SHP77 (cell line): ENCODE results near the gene MAGEC3.
A peak's percentile ranks its signal among the peaks of the same experiment; 100 is the strongest.
"Not testable (repeated sequence)": the region's sequence is repeated elsewhere in the genome, so short reads cannot be mapped to it uniquely, and the experiment has no call there.

ENCODE experiments used
- DNase-seq, 2 experiments: peaks; one replicate each; lab custom pipeline; 2025; lab: John Stamatoyannopoulos, UW

The MAGEC3 gene

DNA sequence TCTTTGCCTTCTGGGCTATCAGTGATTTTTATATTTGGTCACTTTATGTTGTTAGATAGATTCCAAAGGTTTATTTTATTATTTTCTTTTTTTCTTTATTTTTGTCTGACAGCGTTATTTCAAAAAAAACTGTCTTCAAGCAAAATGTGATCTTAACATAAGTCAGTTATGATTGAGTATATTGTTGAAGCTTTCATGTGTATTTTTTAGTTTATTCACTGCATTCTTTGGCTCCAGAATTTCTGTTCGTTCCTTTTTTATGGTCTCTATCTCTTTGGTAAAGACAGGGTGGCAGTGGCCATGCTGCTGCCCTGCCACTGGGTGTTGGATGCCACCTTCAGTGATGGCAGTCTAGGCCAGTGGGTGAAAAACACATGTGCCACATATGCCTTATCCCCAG, at the start of gene MAGEC3:
MAGEC3 (plus strand) TSS at position 301 of the 400 bp plus-strand sequence; CDS start at position 301, 0 bp downstream.
- DNase-seq = no peak

DNA sequence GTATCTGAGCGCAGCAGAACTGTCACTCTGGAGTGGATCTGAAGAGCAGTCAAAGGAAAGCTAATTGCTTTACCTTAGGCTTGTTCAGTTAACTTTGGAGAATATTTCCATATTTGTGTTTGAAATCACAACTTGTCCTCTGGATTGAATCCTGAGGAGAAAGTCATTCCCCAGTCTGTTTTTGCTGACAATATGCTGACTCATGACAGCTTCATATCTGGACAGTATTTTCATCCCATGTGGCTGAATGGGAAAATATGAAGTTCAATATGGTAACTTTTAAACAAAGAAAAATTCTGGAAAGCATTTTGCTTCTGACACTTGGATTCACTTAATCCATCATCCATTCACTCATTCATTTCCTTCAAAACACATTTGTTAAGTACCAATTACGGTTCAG, 46.3 kb upstream of the MAGEC3 start:
- no peak for DNase-seq

- no peak for DNase-seq
Measured at GRCh38 chrX:141811438-141811837, 26.7 kb upstream of the MAGEC3 start.

DNA sequence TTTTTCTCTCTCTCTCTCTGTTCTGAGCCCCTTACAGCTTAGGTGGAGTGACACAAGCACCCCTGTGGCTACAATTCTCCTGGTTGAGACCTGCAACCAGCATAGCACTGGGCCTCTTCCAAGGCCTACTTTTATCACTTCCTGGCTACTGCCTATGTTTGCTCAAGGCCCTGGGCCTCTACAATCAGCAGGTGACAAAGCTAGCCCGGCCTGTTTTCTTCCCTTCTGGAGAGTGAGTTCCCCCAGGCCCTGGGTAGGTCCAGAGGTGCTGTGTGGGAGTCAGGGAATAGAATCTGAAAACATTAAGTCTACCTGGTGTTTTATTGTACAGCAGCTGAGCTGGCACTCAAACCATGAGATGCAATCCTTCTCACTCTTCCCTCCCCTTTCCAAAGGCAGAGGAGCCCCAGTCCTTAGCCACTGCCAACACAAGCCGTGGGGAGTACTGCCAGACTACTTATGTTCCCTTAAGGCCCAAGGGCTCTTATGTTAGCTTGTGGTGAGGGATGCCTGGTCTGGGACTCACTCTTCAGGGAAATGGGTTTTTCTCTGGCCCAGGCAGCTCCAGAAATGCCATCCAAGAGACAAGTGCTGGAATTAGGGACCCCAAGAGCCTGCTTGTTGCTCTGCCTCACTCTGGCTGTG, 23.8 kb upstream of the MAGEC3 start:
- DNase-seq = peak in 1 of 2 experiments; percentile 10

DNA sequence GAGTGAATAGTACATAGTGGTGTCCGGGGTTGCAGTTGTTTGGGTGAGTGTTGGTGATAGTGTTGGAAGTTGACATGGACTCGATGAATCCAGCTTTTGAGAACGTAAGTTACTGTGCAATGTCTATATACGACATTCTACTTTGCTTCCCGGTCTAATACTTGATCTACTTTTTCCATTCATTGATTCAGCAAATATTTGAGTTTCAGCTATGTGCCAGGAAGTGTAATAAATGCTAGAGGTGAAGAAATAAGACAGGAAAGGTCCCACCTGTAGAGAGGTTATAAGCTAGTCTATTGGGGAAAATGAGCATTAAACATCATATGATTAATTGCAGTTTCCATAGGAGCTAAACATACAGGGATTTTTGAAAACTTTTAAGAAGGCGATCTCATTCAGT, 22.2 kb upstream of the MAGEC3 start:
- no peak for DNase-seq

DNA sequence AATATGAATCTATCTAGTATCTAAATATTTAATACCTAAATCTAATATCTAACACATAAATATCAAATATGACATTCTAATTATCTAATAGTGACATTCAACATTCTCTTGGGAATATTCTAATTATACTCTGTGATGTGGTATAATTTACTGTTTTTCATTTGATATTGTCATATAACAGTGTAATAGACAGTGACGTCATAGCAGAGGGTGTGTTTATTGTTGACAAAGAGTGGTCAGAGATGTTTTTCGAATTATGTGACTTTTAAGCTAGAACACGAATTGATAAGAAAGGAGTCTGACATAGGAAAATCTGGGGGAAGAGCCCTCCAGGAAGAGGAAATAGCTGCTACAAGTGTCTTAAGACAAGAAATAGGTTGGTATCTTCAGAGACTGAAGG, 5.9 kb upstream of the MAGEC3 start:
- no peak for DNase-seq

GRCh38 chrX:141839856-141840255, 1.7 kb downstream of the MAGEC3 start:
- no peak for DNase-seq

- no peak for DNase-seq
Measured at GRCh38 chrX:141857479-141857878, 19.4 kb downstream of the MAGEC3 start.

DNA sequence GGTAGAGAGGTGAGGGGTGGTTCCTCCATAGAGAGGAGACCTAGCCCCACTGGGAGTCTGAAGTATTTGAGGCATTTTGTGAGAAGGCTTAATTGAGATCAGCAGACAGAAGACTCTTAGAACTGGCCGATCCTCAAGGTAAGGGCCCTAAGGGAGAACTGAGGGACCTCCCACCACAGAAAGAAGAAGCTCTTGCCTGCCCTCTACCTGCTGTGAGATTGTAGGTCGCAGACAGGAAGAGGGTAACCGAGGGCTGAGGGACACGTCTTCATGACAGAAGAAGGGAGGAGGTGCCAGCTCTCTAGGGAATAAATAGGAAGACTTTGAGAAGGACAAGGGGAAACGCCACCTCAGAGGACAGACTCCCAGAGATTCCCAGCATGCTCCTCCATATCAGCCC, 41.5 kb downstream of the MAGEC3 start:
- peak in 1 of 2 experiments; percentile 0 for DNase-seq

DNA sequence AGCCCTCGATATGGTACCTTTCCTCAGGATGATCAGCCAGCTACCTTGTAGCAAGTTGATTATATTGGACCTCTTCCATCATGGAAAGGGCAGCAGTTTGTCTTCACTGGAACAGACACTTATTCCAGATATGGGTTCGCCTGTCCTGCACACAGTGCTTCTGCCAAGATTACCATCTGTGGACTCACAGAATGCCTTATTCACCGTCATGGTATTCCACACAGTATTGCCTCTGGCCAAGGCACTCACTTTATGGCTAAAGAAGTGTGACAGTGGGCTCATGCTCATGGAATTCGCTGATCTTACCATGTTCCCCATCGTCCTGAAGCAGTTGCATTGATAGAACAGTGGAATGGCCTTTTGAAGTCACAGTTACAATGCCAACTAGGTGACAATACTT, 50.7 kb downstream of the MAGEC3 start:
- DNase-seq = not testable (repeated sequence)

DNA sequence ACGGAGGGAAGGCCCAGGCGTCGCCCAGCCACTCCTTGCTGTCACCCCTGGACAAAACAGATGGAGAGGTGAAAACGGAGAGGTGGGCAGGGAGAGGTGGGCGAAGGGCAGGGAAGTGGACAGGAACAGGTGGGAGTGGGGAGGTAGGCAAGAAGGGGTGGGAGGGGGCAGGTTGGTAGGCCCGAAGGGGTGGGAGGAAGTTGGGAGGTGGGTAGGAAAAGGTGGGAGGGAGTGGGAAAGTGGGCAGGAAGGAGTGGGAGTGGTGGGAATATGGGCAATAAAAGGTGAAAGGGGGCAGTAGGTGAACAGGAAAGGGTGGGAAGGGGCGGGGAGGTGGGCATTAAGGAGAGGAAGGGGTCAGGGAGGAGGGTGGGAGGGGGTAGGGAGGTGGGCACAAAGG, 56.6 kb downstream of the MAGEC3 start:
- DNase-seq = no peak

DNA sequence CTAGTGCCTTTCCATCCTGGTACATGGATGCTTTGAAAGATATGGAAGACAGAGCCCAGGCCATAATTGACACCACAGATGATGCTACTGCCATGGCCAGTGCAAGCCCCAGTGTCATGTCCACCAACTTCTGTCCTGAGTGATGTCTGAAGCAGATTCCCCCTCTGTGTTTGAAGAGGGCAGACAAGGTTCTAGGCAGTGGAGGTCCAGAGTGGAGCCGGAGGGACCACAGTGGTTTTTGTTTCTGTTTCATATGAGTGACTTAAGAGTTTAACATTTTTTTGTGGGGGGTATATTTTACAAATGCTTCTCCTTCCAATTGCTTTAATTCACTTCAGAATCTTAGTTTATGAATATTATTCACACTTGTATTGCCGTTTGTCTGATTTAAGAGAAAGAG, 59.6 kb downstream of the MAGEC3 start:
- no peak for DNase-seq

DNA sequence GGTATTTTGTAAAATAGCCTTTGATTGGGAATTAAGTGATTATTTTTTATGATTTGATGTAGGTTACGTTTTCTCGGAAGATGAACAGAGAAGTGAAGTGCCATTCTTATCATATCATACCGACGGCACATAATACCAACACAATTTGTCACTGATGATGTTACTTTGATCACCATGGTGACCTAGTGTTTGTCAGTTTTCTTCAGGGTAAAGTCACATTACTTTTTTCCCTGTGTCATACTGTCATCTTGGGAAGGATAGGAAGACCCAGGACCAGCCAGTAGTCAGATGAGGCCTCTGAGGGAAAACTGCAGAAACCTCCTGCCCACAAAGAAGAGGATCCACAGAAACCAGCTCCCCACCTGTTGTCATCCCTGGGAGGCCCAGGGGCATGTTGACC, 64.2 kb downstream of the MAGEC3 start:
- DNase-seq = no peak

DNA sequence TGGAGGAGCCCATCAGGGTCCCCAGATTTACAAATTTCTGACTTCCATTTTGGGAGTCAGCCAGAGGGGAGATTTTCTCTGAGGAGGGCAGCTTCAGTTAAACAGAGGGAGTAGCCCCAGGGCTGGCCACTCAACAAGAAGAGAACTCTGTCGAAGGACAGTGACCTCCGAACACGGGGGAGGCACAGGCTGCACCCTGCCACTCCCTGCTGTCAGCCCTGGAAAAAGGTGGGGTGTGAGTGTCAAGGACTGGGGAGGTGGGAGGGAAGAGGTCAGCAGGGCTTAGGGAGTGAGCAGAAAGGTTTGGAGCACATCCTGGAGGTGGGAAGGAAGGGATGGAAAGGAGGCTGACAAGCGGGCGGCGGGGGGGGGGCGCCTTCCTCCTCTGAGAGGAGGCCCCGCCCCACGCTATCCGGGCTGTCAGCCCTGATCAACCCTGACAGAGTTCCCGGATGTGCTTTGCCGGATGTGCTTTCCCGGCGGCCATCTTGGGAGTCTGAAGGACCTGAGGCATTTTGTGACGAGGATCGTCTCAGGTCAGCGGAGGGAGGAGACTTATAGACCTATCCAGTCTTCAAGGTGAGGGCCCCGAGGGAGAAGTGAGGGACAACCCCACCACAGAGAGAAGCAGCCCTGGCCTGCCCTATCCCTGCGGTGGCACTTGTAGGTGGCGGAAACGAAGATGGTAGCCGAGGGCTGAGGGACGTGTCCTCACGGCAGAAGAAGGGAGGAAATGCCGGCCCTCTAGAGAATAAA, 65.5 kb downstream of the MAGEC3 start, which contains the start of gene MAGEC1:
MAGEC1 (plus strand) TSS at position 495 of the 756 bp plus-strand sequence. CDS start 1,179 bp downstream, outside the sequence.
- peak; percentile 57 to 58 for DNase-seq

- DNase-seq = peak in 1 of 2 experiments; percentile 1
Measured at GRCh38 chrX:141904262-141904661, 66.1 kb downstream of the MAGEC3 start.

DNA sequence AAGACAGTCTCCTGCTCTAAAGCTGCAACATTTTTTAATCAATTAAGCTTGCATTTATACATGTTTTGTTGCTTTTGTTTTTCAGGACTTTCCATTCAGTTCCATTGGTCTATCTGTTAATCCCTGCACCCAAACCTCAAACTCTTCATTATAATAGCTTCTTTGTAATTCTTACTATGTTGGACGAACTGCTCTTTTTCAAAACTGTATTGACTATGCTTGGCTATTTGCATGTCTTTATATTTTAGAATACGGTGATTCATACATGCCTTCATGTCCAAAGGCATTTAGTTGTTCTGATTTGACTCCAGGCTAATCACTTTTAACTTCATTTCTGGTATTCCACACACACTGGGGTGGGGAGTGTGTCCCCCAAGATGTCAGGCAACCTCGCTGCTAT, 79.7 kb downstream of the MAGEC3 start:
- DNase-seq = no peak

DNA sequence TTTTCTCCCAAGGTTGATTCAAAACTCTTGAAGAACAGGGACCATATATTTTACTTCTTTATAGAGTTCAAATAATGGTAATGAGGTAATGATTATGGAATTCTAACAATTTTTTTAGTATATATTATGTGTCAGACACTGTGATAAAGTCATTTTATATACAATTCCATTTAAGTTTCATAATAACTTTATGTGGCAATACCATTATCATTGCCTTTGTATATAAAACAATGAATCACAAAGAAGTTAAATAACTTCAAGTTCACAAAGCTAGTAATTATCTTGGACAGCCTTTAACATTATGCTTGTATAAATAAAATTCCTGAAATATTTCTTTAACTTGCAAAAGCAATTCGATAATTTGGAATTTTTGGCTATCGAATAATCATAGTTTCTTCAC, 86.2 kb downstream of the MAGEC3 start:
- no peak for DNase-seq

- no peak for DNase-seq
Measured at GRCh38 chrX:141928432-141928831, 90.3 kb downstream of the MAGEC3 start.

DNA sequence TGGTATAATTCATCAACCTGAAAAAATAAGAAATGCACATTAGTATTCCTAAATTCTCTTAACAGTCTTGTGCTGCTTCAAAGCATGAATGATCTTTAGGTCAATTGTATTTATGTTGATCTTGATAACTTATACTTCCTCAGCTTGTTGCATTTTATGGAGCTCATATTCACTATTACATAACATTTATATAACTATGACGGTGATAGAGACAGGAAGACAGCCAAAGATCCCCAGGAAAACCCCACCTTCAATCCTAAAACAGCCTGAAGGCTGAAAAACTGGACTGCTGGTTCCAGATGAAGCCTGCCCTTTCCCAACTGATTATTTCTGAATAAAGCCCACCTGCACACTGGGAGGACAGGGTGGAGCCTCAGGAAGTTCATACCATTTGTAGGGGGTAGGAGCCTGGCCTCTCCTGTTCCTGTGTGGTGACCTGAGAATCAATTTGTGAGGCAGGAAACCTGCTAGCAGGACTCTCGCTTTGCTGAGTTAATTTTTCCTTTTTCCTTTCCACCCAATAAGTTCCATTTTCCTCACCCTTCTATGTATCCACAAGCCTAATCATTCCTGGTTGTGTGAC, 96.0 kb downstream of the MAGEC3 start:
- DNase-seq = no peak

DNA sequence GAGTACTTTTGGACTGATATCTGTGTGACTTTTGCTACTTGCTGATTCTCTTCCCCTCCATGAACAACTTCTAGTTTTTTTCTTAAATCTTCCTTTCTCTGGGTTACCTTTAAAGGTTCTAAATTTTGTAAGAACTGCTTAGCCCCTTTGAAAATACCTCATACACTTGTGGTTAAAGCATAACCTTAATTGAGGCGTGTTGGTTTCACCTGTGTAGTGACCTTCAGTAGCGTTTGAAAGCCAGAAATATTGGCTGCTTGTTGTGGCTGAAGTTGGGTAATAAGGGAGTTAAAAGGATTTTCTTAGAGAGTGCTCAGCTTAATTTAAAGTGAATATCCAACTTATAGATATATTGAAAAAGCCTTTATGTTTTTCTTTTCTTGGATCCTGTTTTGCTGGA, 97.5 kb downstream of the MAGEC3 start:
- DNase-seq = no peak

DNA sequence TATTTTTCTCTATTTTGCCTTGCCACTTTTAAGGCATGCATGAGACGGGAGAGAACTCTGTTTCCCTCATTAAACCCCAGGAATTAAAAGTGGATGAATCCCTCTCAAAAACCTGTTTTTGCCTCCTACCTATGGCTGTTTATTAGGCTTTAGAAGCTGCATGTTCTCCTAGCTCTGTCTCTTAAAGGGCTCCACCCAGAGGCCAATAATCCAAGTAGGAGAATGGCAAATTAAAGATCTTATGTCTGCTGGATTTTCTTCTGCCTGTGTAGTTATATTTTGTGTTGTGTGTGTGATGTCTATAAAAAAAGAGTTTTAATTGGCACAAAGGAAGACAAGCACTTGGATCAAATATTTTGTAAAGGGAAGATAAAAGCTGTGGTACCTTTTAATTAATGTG, 98.0 kb downstream of the MAGEC3 start:
- no peak for DNase-seq

DNA sequence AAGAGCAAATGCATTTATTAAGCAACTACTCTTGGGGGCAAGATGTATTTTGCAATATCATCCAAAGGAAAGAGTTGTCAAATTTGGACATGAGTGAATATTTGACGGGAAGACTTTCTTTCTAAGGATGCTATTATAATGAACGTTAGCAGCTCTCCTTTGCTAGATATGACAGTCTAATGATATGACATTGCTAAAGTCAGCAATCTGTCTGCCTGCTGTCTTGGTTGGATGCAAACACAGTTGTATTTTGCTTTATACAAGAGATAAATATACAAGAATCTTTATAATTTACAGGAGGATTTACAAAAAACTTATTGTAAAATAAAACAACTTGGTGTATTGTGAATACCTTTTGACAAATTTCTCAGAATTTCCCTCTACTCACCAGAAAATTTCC, 103.1 kb downstream of the MAGEC3 start:
- DNase-seq = no peak

DNA sequence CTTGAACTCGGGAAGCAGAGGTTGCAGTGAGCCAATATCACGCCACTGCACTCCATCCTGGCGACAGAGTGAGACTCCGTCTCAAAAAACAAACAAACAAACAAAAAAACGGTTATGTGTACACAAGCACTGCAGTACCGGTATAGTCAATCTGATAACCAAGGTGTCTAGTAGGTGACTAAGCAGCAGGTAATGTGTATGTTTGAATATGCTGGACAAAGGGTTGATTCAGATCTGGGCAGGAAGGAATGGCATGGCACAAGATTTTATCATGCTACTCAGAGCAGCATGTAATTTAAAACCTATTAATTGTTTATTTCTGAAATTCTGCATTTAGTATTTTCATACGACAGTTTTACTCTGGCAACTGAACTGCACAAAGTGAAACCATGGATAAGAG, 107.3 kb downstream of the MAGEC3 start:
- DNase-seq = no peak
